Esophagus squamous epithelium (tissue), 5 donors: ENCODE data around the gene RPTOR. TPM values are rescaled to one million over a fixed set of nuclear protein-coding genes. Genes with fewer than 3 reads are reported as not detected.

ENCODE experiments used
- DNase-seq: peaks from one replicate; lab custom pipeline; 2025; lab: John Stamatoyannopoulos, UW
- H3K27ac ChIP-seq, 4 donors: fragments of 200-600 bp; sonication (generic); one replicate each; pipeline ENCODE4 v1.5.1; 2016 to 2019; ENCODE audit warnings: mild to moderate bottlenecking in 1 of 4
- H3K27me3 ChIP-seq, 4 donors: fragments of 200-600 bp; sonication (generic); 1 replicate in 3 of 4; 2 replicates in 1 of 4; pipeline versions ENCODE4 v1.5.1 to v1.6.0; 2017 to 2021; ENCODE audit warnings: antibody characterized with exemption in 1 of 4
- H3K36me3 ChIP-seq, 3 donors: fragments of 200-600 bp; sonication (generic); one replicate each; pipeline ENCODE4 v1.5.1; 2016 to 2019
- H3K4me1 ChIP-seq, 3 donors: fragments of 200-600 bp; sonication (generic); one replicate each; pipeline ENCODE4 v1.5.1; 2017 to 2019
- H3K4me3 ChIP-seq, 4 donors: fragments of 200-600 bp; sonication (generic); 1 replicate in 3 of 4; 2 replicates in 1 of 4; pipeline ENCODE4 v1.5.1; 2016 to 2019; ENCODE audit warnings: mild to moderate bottlenecking in 2 of 4, moderate library complexity in 1 of 4
- H3K9me3 ChIP-seq, 3 donors: fragments of 200-600 bp; sonication (generic); one replicate each; pipeline ENCODE4 v1.5.1; 2016 to 2019
- CTCF ChIP-seq, 6 experiments: fragments of 450-650 bp in 4 of 6; fragments of 200-600 bp in 2 of 6; sonication (generic) in 2 of 6; IDR thresholded peaks; one replicate each; pipeline ENCODE4 v1.5.1; 2016 to 2019; ENCODE audit warnings: antibody characterized with exemption in 6 of 6, mild to moderate bottlenecking in 4 of 6, moderate library complexity in 4 of 6
- POLR2A ChIP-seq, 4 donors: fragments of 450-650 bp; IDR thresholded peaks; one replicate each; pipeline ENCODE4 v1.6.1; 2017; ENCODE audit warnings: antibody characterized with exemption in 4 of 4, mild to moderate bottlenecking in 4 of 4, moderate library complexity in 3 of 4
- WGBS, 2 donors: methylation state at CpG; one replicate each; pipeline ENCODE4 v1.1.5; 2018; 5-methylcytosine and 5-hydroxymethylcytosine counted together
- intact Hi-C: fragments of 100-400 bp; cut with DNase I; formaldehyde crosslinking; loops from one replicate; pipeline ENCODE4 v1.15.0; 2022
- total RNA-seq, 4 donors: library from RNA; depleted of rRNA; stranded (reverse); fragments of >200 nt; gene quantifications; one replicate each; pipeline ENCODE4 v1.1.0, GENCODE V29; 2016
- donor health status: DM: yes; HTN: yes; CAD: no.

RPTOR gene
- total RNA-seq, 4 donors from 2014 or later, result 11.7 to 27.8 (median 22.8) TPM

DNA sequence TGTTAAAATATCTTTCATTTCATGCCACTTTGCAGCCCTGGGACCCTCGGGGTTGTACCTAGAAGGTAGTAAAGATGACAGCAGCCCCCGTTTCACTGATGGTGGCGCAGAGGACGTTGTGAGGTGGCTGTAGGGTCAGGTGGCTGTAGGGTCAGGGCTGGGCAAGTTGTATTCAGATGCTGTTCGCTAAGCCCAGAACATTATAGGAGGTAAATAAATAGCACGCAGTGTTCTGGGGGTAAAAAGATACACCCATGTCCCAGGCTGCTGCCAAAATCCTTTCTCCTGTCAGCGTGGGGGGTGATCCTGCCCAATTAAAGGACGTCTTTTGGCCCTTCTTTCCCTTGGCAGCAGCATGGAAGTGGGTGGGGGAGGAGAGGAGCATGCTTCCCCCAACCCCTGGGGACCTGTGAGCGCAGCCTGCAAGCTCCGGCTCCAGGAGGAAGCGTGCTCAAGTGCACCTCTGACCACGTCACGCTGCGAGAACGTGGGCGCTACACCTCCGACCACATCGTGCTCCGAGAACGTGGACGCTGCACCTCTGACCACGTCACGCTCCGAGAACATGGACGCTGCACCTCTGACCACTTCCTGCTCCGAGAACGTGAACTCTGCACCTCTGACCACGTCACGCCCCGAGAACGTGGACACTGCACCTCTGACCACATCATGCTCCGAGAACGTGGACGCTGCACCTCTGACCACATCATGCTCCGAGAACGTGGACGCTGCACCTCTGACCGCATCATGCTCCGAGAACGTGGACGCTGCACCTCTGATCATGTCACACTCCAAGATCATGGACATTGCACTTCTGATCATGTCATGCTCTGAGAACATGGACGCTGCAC is 182.1 kb downstream of the RPTOR start:
- TF ChIP-seq CTCF (IDR thresholded peaks at IDR 0.05) (no peak), POLR2A (IDR thresholded peaks at IDR 0.05) (no peak)
- Histone ChIP-seq H3K27me3 (no peaks in the 10 kb centered on the region), H3K4me3 (no peak overlapping the region), H3K4me1 (peaks cover 0 to 19% (median 0%) of the 10 kb centered on the region in 3 donors), H3K36me3 (peaks cover 0 to 11% (median 0%) of the 10 kb centered on the region in 3 donors), H3K9me3 (no peaks in the 10 kb centered on the region), H3K27ac (no peak overlapping the region)
- WGBS, 2 donors, result 90 to 94% methylated on average over 20 to 36 of the region's 42 CpGs
- intact Hi-C loops, result no loop called here
- no peak for DNase-seq

- TF ChIP-seq CTCF (IDR thresholded peaks at IDR 0.05), result no peak
- TF ChIP-seq POLR2A (IDR thresholded peaks at IDR 0.05), result no peak
Measured at GRCh38 chr17:80727409-80727755, 182.7 kb downstream of the RPTOR start.

GRCh38 chr17:80729016-80729415 is 184.4 kb downstream of the RPTOR start:
- WGBS, 2 donors, result 74 to 79% methylated on average over 7 of the region's 7 CpGs
- no peak overlapping the region for H3K4me3 ChIP-seq
- no peak overlapping the region for H3K27ac ChIP-seq
- intact Hi-C loops, result no loop called here
- no peaks in the 10 kb centered on the region for H3K9me3 ChIP-seq
- TF ChIP-seq POLR2A (IDR thresholded peaks at IDR 0.05), result no peak
- TF ChIP-seq CTCF (IDR thresholded peaks at IDR 0.05), result no peak
- H3K27me3 ChIP-seq, result no peaks in the 10 kb centered on the region
- no peak for DNase-seq
- H3K36me3 ChIP-seq, result peaks cover 0 to 15% (median 0%) of the 10 kb centered on the region in 3 donors
- H3K4me1 ChIP-seq, result peaks cover 0 to 19% (median 0%) of the 10 kb centered on the region in 3 donors

More at GRCh38 chr17:80727409-80727755, 182.7 kb downstream of the RPTOR start:
- peaks cover 0 to 15% (median 0%) of the 10 kb centered on the region in 3 donors for H3K36me3 ChIP-seq
- no peak for DNase-seq
- H3K27me3 ChIP-seq, result no peaks in the 10 kb centered on the region
- intact Hi-C loops, result no loop called here
- H3K4me1 ChIP-seq, result peaks cover 0 to 19% (median 0%) of the 10 kb centered on the region in 3 donors
- H3K27ac ChIP-seq, result no peak overlapping the region
- no peak overlapping the region for H3K4me3 ChIP-seq
- 94 to 97% methylated on average over 4 to 13 of the region's 13 CpGs for WGBS, 2 donors
- no peaks in the 10 kb centered on the region for H3K9me3 ChIP-seq

DNA sequence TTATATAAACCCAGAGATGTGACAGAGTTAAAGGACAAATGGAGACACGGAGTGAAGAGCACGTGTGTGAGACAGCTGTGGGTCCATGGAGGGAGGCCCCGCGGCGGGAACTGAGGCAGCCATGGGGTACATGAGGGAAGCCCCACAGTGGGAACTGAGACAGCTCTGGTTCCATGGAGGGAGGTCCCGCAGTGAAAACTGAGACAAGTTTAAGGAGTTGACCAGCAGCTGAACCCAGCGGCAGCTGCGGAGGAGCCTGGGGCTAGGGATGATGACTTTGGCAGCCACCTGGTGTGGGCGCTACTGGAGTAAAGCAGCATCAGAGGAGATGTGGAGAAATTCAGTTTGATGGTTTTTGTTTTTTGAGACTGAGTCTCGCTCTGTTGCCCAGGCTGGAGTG is 185.1 kb downstream of the RPTOR start:
- TF ChIP-seq POLR2A (IDR thresholded peaks at IDR 0.05) (no peak), CTCF (IDR thresholded peaks at IDR 0.05) (no peak)
- intact Hi-C loops, result no loop called here
- no peak overlapping the region for H3K27ac ChIP-seq
- no peak for DNase-seq
- no peaks in the 10 kb centered on the region for H3K27me3 ChIP-seq
- H3K4me3 ChIP-seq, result no peak overlapping the region
- 85 to 90% methylated on average over 10 of the region's 10 CpGs for WGBS, 2 donors
- H3K4me1 ChIP-seq, result peaks cover 0 to 14% (median 0%) of the 10 kb centered on the region in 3 donors
- H3K9me3 ChIP-seq, result no peaks in the 10 kb centered on the region
- peaks cover 0 to 15% (median 0%) of the 10 kb centered on the region in 3 donors for H3K36me3 ChIP-seq

- no peak for DNase-seq
- Histone ChIP-seq H3K4me3 (no peak overlapping the region), H3K4me1 (peaks cover 0 to 5% (median 0%) of the 10 kb centered on the region in 3 donors), H3K27me3 (no peaks in the 10 kb centered on the region), H3K36me3 (peaks cover 0 to 15% (median 0%) of the 10 kb centered on the region in 3 donors), H3K27ac (no peak overlapping the region), H3K9me3 (no peaks in the 10 kb centered on the region)
- intact Hi-C loops, result no loop called here
- WGBS, 2 donors, result 84 to 94% methylated on average over 5 to 6 of the region's 6 CpGs
- TF ChIP-seq POLR2A (IDR thresholded peaks at IDR 0.05) (no peak), CTCF (IDR thresholded peaks at IDR 0.05) (no peak)
Measured at GRCh38 chr17:80730739-80731138, 186.1 kb downstream of the RPTOR start.
